Subcutaneous adipose tissue (tissue), 4 donors: ENCODE results near the gene XRN1. TPM values are rescaled to one million over a fixed set of nuclear protein-coding genes. Genes with fewer than 3 reads are reported as not detected.

ENCODE experiments used
- CTCF ChIP-seq: fragments of 450-650 bp; IDR thresholded peaks from one replicate; pipeline ENCODE4 v1.5.1; 2016; ENCODE audit warnings: low read depth, mild to moderate bottlenecking, control low read depth, antibody characterized with exemption, moderate library complexity
- total RNA-seq, 4 donors: library from RNA; depleted of rRNA; stranded (reverse); fragments of >200 nt; gene quantifications; one replicate each; pipeline ENCODE4 v1.1.0, GENCODE V29; 2016

The XRN1 gene
- total RNA-seq, 4 donors from 2014 or later = 49.6 to 83.3 (median 58.9) TPM

GRCh38 chr3:142348460-142348859 is 99.4 kb downstream of the XRN1 start:
- no peak for TF ChIP-seq CTCF

GRCh38 chr3:142337994-142338393 is 109.8 kb downstream of the XRN1 start:
- TF ChIP-seq CTCF = no peak

- no peak for TF ChIP-seq CTCF
Measured at GRCh38 chr3:142332390-142332789, 115.4 kb downstream of the XRN1 start.

DNA sequence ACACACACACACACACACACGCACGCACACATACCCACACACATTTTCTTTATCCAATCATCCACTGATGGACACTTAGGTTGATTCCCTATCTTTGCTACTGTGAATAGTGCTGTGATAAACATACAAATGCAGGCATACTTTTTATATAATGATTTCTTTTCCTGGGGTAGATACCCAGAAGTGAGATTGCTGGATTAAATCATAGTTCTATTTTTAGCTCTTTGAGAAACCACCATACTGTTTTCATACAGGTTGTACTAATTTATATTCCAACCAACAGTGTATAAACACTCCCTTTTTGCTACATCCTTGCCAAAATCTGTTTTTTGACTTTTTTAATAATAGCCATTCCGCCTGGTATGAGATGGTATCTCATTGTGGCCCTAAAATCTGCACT is 127.9 kb downstream of the XRN1 start:
- no peak for TF ChIP-seq CTCF

- no peak for TF ChIP-seq CTCF
Measured at GRCh38 chr3:142319094-142319493, 128.7 kb downstream of the XRN1 start.

GRCh38 chr3:142318331-142318730 is 129.5 kb downstream of the XRN1 start:
- no peak for TF ChIP-seq CTCF

DNA sequence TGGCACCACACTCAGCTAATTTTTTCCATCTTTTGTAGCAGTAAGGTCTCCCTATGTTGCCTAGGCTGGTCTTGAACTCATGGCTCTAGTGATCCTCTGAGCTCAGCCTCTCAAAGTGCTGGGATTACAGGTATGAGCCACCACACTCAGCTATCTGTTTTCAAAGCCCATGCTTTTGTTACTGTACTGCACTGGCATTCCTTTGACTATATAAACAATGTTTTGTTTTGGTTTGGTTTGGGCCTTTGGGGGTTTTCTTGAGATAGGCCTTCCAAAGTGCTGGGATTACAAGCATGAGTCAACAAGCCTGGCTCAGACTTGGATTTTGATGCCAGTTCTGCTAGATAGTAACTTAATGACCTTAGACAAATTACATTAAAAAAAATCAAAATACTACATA is 132.8 kb downstream of the XRN1 start:
- no peak for TF ChIP-seq CTCF
